GM18526 (cell line): ENCODE measurements around the gene TMEM218.

Source experiments
- POLR2A ChIP-seq: IDR thresholded peaks from 3 replicates; pipeline ENCODE4 v1.6.1; 2011; ENCODE audit not compliant: insufficient read length; ENCODE audit errors: extremely low read depth

Gene TMEM218

GRCh38 chr11:125111343-125112207 lies at the start of gene TMEM218:
TSS of gene TMEM218 (minus strand) at chr11:125111626. CDS start at chr11:125102241, 9,385 bp downstream.
- TF ChIP-seq POLR2A = peak; percentile 54

GRCh38 chr11:125157953-125158680 lies 46.7 kb upstream of the TMEM218 start:
- no peak for TF ChIP-seq POLR2A

GRCh38 chr11:125157118-125157733 lies 45.8 kb upstream of the TMEM218 start:
- TF ChIP-seq POLR2A = no peak

GRCh38 chr11:125156346-125157117 lies 45.1 kb upstream of the TMEM218 start:
- no peak for TF ChIP-seq POLR2A

GRCh38 chr11:125155767-125156166 lies 44.3 kb upstream of the TMEM218 start:
- no peak for TF ChIP-seq POLR2A

GRCh38 chr11:125155100-125155444 lies 43.6 kb upstream of the TMEM218 start:
- no peak for TF ChIP-seq POLR2A

GRCh38 chr11:125154378-125155099 lies 43.1 kb upstream of the TMEM218 start:
- no peak for TF ChIP-seq POLR2A

GRCh38 chr11:125153837-125154236 lies 42.4 kb upstream of the TMEM218 start:
- no peak for TF ChIP-seq POLR2A

GRCh38 chr11:125148743-125149142 lies 37.3 kb upstream of the TMEM218 start:
- TF ChIP-seq POLR2A = no peak

GRCh38 chr11:125148011-125148410 lies 36.6 kb upstream of the TMEM218 start:
- TF ChIP-seq POLR2A = no peak

- no peak for TF ChIP-seq POLR2A
Observed at GRCh38 chr11:125147280-125147679, 35.9 kb upstream of the TMEM218 start.

- TF ChIP-seq POLR2A = no peak
Observed at GRCh38 chr11:125146232-125146631, 34.8 kb upstream of the TMEM218 start.

- TF ChIP-seq POLR2A = no peak
Observed at GRCh38 chr11:125141686-125142535, 30.5 kb upstream of the TMEM218 start.

- no peak for TF ChIP-seq POLR2A
Observed at GRCh38 chr11:125141178-125141577, 29.8 kb upstream of the TMEM218 start.
